Adrenal gland (tissue), 12 donors: Measurements from ENCODE around the gene AVPR1B. TPM values are rescaled to one million over a fixed set of nuclear protein-coding genes. Genes with fewer than 3 reads are reported as not detected.

ENCODE experiments used
- DNase-seq, 7 donors: peaks; one replicate each; pipeline ENCODE4 v3.0.0-alpha.2; 2019 to 2020
- H3K27ac ChIP-seq, 5 donors: fragments of 200-600 bp; sonication (generic) in 4 of 5; 1 replicate in 3 of 5; 2 replicates in 2 of 5; pipeline versions ENCODE4 v1.5.1 to v1.8.0; 2016 to 2020; ENCODE audit warnings: mild to moderate bottlenecking in 1 of 5
- H3K27me3 ChIP-seq: fragments of 200-600 bp; 2 replicates; pipeline ENCODE4 v1.8.0; 2021
- H3K36me3 ChIP-seq, 2 donors: fragments of 200-600 bp; replicated peaks in 1 of 2; 1 replicate in 1 of 2; 2 replicates in 1 of 2; pipeline versions ENCODE4 v1.5.1 to v1.8.0; 2018 to 2022
- H3K4me1 ChIP-seq, 2 donors: fragments of 200-600 bp; replicated peaks in 1 of 2; 1 replicate in 1 of 2; 2 replicates in 1 of 2; pipeline versions ENCODE4 v1.5.1 to v1.8.0; 2018 to 2021
- H3K4me3 ChIP-seq, 4 donors: fragments of 200-600 bp; sonication (generic) in 3 of 4; one replicate each; pipeline ENCODE4 v1.5.1; 2016 to 2018
- H3K9me3 ChIP-seq, 3 donors: fragments of 200-600 bp; sonication (generic) in 1 of 3; replicated peaks in 1 of 3; 1 replicate in 2 of 3; 2 replicates in 1 of 3; pipeline versions ENCODE4 v1.5.1 to v1.8.0; 2016 to 2021
- CTCF ChIP-seq, 6 experiments: fragments of 450-650 bp in 4 of 6; fragments of 200-600 bp in 2 of 6; sonication (generic) in 1 of 6; IDR thresholded peaks; 1 replicate in 5 of 6; 2 replicates in 1 of 6; pipeline versions ENCODE4 v1.5.1 to v1.8.0; 2016 to 2021; ENCODE audit warnings: antibody characterized with exemption in 6 of 6, mild to moderate bottlenecking in 2 of 6, moderate library complexity in 1 of 6
- POLR2A ChIP-seq, 2 donors: fragments of 450-650 bp; IDR thresholded peaks; one replicate each; pipeline ENCODE4 v1.6.1; 2017; ENCODE audit warnings: antibody characterized with exemption in 2 of 2, mild to moderate bottlenecking in 2 of 2, moderate library complexity in 1 of 2
- WGBS, 4 donors: extraction: QIAGEN DNeasy Blood & Tissue Kit in 2 of 4; methylation state at CpG; one replicate each; pipeline versions ENCODE4 v1.1.5 to v1.1.7; 2013 to 2017; 5-methylcytosine and 5-hydroxymethylcytosine counted together
- intact Hi-C, 2 donors: fragments of 100-400 bp; cut with DNase I; formaldehyde crosslinking; loops; one replicate each; pipeline versions ENCODE4 v1.14.1 to v1.15.0; 2022 to 2023
- polyA plus RNA-seq, 3 donors: library from polyadenylated mRNA; stranded (reverse); fragments of 200-250 nt in 2 of 3; fragments of 350-450 nt in 1 of 3; fragmentation: Illumina TruSeq in 1 of 3; extraction: RNeasy Lipid Tissue Mini Kit (QIAGEN cat#74804) in 1 of 3; gene quantifications; one replicate each; pipeline ENCODE4 v1.2.3, GENCODE V29; 2013 to 2014
- total RNA-seq, 9 donors: library from RNA; depleted of rRNA in 4 of 9; stranded (reverse); fragments of >200 nt in 4 of 9; fragments of 120-200 nt in 1 of 9; fragmentation: NEBNext Ultra II Directional in 1 of 9; extraction: Animal tissue kit (Norgen Biotek cat#: 25700) in 1 of 9; gene quantifications; one replicate each; pipeline versions ENCODE4 v1.1.0 to v1.2.4, GENCODE V29; 2013 to 2023
- donor health status: healthy with polysubstance abuse.
- donor health status: Bipolar disorder and iron deficiency.
- donor health status: DM: yes; HTN: yes; CAD: no.
- donor health status: DM: no; HTN: no; CAD: no.
- donor health status: DM: no; HTN: no; CAD: no.
- donor health status: DM: yes; HTN: yes; CAD: no.

Gene AVPR1B
- total and polyA plus RNA-seq, 12 donors: not detected

GRCh38 chr1:206143537-206144172, 26.5 kb upstream of the AVPR1B start:
- Histone ChIP-seq H3K27me3 (no peaks in the 10 kb centered on the region), H3K36me3 (no peaks in the 10 kb centered on the region), H3K27ac (no peak overlapping the region), H3K9me3 (no peaks in the 10 kb centered on the region), H3K4me3 (no peak overlapping the region), H3K4me1 (no peaks in the 10 kb centered on the region)
- 87 to 91% (median 88%) methylated on average over 15 of the region's 15 CpGs for WGBS, 4 donors
- no peak for TF ChIP-seq POLR2A (IDR thresholded peaks at IDR 0.05)
- TF ChIP-seq CTCF (IDR thresholded peaks at IDR 0.05): no peak
- DNase-seq: no peak
- intact Hi-C loops: no loop called here

- no peaks in the 10 kb centered on the region for H3K36me3 ChIP-seq
- 52 to 63% (median 60%) methylated on average over 2 of the region's 2 CpGs for WGBS, 4 donors
Measured at GRCh38 chr1:206142770-206143169, 25.6 kb upstream of the AVPR1B start.

GRCh38 chr1:206142011-206142410, 24.8 kb upstream of the AVPR1B start:
- Histone ChIP-seq H3K27ac (no peak overlapping the region), H3K4me1 (no peaks in the 10 kb centered on the region), H3K4me3 (no peak overlapping the region), H3K27me3 (no peaks in the 10 kb centered on the region), H3K36me3 (no peaks in the 10 kb centered on the region), H3K9me3 (no peaks in the 10 kb centered on the region)
- no peak for DNase-seq
- intact Hi-C loops: no loop called here
- 86 to 91% (median 90%) methylated on average over 3 of the region's 3 CpGs for WGBS, 4 donors
- TF ChIP-seq CTCF (IDR thresholded peaks at IDR 0.05): no peak
- TF ChIP-seq POLR2A (IDR thresholded peaks at IDR 0.05): no peak

More at GRCh38 chr1:206142770-206143169, 25.6 kb upstream of the AVPR1B start:
- Histone ChIP-seq H3K27ac (no peak overlapping the region), H3K4me1 (no peaks in the 10 kb centered on the region), H3K4me3 (no peak overlapping the region), H3K27me3 (no peaks in the 10 kb centered on the region), H3K9me3 (no peaks in the 10 kb centered on the region)
- DNase-seq: no peak
- intact Hi-C loops: no loop called here
- no peak for TF ChIP-seq POLR2A (IDR thresholded peaks at IDR 0.05)
- TF ChIP-seq CTCF (IDR thresholded peaks at IDR 0.05): no peak

GRCh38 chr1:206136241-206136640, 19.1 kb upstream of the AVPR1B start:
- H3K4me3 ChIP-seq: no peak overlapping the region
- no peak for DNase-seq
- intact Hi-C loops: no loop called here
- TF ChIP-seq CTCF (IDR thresholded peaks at IDR 0.05): no peak
- no peak for TF ChIP-seq POLR2A (IDR thresholded peaks at IDR 0.05)
- no peaks in the 10 kb centered on the region for H3K4me1 ChIP-seq
- H3K27me3 ChIP-seq: no peaks in the 10 kb centered on the region
- 45 to 55% (median 52%) methylated on average over 2 of the region's 2 CpGs for WGBS, 4 donors
- H3K27ac ChIP-seq: no peak overlapping the region
- H3K9me3 ChIP-seq: no peaks in the 10 kb centered on the region
- H3K36me3 ChIP-seq: no peaks in the 10 kb centered on the region
